H1 (cell line): ENCODE data around the gene GIGYF2.

ENCODE experiments used
- BCL11A ChIP-seq, 2 experiments: IDR thresholded peaks; one replicate each; pipeline ENCODE4 v1.6.1; 2011; ENCODE audit warnings: low read depth in 2 of 2, low read length in 2 of 2, mild to moderate bottlenecking in 2 of 2
- CHD2 ChIP-seq: IDR thresholded peaks from 2 replicates; pipeline ENCODE4 v1.6.1; 2012; ENCODE audit warnings: low read length, improper control_type of control experiment
- CTCF ChIP-seq, 3 experiments: IDR thresholded peaks; 1 replicate in 2 of 3; 2 replicates in 1 of 3; pipeline versions ENCODE4 v1.5.1 to v1.6.1; 2011; ENCODE audit warnings: low read length in 3 of 3, mild to moderate bottlenecking in 3 of 3, inconsistent platforms in 2 of 3, low read depth in 1 of 3, moderate library complexity in 1 of 3; ENCODE audit not compliant: insufficient read depth in 1 of 3; ENCODE audit errors: control extremely low read depth in 1 of 3
- GABPA ChIP-seq: IDR thresholded peaks from 2 replicates; pipeline ENCODE4 v1.6.1; 2011; ENCODE audit warnings: mild to moderate bottlenecking, low read length, moderate library complexity, borderline replicate concordance; ENCODE audit not compliant: insufficient read depth
- RXRA ChIP-seq: IDR thresholded peaks from 2 replicates; pipeline ENCODE4 v1.6.1; 2011; ENCODE audit warnings: low read depth, mild to moderate bottlenecking, low read length, moderate library complexity; ENCODE audit not compliant: insufficient read depth

- no peak for TF ChIP-seq CTCF (IDR thresholded peaks at IDR 0.05; ENCODE audit: control extremely low read depth in 1 of 3, insufficient read depth in 1 of 3, low read depth in 1 of 3, low read length in 3 of 3)
- TF ChIP-seq GABPA = no peak
- no peak for TF ChIP-seq BCL11A (IDR thresholded peaks at IDR 0.05; ENCODE audit: low read depth in 2 of 2, low read length in 2 of 2)
- no peak for TF ChIP-seq RXRA
- no peak for TF ChIP-seq CHD2
Observed at GRCh38 chr2:232662486-232663260, 34.5 kb upstream of the GIGYF2 start.
